Activated CD8-positive, alpha-beta memory T cell treated with anti-CD3 and anti-CD28 coated beads for 36 hours (primary cell): ENCODE measurements around the gene TEX36. TPM values are rescaled to one million over a fixed set of nuclear protein-coding genes. Genes with fewer than 3 reads are reported as not detected.
"Not testable (repeated sequence)": the region's sequence is repeated elsewhere in the genome, so short reads cannot be mapped to it uniquely, and the experiment has no call there.

Experiments used
- CTCF ChIA-PET: fragments of 350-600 bp; sonication (Branson Sonifier 250); formaldehyde crosslinking; loops from one replicate; lab custom pipeline; 2021; ENCODE audit warnings: antibody characterized with exemption; lab: Charles Lee
- POLR2A ChIA-PET: fragments of 350-600 bp; sonication (Branson Sonifier 250); formaldehyde crosslinking; loops from one replicate; lab custom pipeline; 2021; ENCODE audit warnings: antibody characterized with exemption; lab: Charles Lee
- total RNA-seq, 2 experiments: library from RNA; stranded (reverse); gene quantifications; one replicate each; pipeline ENCODE4 v1.2.3, GENCODE V29; 2021

Gene TEX36, protein sequence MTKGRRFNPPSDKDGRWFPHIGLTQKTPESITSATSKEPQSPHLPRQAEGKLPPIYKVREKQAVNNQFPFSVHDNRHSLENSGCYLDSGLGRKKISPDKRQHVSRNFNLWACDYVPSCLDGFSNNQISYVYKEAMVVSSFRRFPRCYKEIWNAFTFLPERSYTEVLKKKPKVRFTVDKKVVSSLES
- not detected for total RNA-seq

DNA sequence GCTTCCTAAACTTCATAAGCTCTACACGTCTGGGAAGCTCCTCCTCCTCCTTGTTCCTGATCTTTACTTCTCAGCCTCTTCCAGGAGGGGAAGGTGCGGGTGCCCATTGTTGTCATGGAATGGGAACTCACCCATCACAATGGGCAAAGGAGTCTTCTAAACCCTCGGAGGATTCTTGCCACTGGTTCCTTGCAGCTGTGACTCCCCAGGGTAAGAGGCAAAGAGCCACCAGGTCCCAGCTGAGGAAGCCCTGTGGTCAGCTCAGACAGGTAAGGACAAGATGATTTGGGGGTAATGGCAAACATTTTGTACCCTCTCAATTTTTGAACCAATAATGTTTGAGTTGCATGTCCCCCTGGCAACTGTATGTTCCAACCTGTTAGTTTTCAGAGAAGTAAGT, at the start of gene TEX36:
Gene TEX36 (minus strand): TSS at position 101 of the 400 bp plus-strand sequence. CDS start 174 bp downstream, outside the sequence.
- CTCF ChIA-PET, result no interaction called here

DNA sequence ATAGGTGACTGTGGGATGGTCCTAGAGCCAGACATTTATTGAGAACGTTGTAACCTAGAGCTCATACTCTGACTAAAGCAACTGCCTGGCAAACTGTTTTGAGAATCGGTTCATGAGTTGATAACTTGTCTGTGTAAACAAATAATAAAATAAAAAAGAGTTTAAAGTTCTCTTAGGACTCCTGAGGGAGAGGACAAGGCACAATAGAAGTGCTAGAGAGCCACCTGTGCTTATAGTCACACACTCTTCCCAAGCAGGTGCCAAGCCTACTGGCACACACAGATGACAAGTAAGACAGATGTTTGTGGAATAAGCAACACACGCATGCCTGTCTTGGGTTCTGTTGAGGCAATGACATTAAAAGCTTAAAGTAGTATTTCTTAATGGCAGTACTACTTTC, 44.5 kb upstream of the TEX36 start:
- ChIA-PET POLR2A (no interaction called here), CTCF (no interaction called here)

More for the DNA sequence above, at the start of gene TEX36:
- POLR2A ChIA-PET, result no interaction called here

DNA sequence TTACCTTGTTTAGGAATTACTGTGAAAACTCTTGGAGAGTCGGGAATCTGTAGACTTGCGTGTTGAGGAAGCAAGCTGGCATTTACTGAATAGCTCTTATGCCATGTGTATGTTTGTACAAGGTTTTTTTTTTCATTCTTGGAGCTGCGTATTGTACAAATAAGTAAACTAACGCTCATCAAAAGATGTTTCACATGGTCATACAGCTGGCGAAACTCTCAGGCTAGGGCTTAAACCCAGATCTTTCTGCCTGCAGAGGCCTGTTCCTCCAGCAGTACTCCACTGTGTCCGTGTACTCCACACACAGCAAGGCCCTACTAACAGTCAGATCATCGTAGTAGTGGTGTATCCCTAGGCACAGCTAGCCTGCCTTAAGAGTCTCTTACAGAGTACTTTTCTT, 44.0 kb upstream of the TEX36 start:
- CTCF ChIA-PET, result no interaction called here
- POLR2A ChIA-PET, result no interaction called here

DNA sequence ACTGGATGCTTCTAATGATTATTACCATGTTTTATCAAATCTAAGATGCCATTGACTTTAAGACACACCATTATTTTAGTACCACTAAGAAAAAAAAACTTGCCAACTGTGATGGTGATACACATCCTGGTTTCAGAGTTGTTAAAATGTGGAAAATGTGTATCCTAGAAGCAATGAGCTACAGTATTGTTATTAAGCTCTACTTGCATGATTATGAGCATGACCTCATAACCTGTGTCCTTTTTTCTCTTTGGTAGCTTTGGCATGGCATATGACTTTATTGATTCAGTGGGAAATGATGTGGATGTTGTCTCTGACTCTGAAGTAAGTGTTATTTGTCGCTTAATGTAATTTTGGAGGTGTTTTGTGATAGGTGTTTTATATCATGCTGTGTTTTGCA, 39.8 kb upstream of the TEX36 start:
- CTCF ChIA-PET, result no interaction called here
- POLR2A ChIA-PET, result no interaction called here

DNA sequence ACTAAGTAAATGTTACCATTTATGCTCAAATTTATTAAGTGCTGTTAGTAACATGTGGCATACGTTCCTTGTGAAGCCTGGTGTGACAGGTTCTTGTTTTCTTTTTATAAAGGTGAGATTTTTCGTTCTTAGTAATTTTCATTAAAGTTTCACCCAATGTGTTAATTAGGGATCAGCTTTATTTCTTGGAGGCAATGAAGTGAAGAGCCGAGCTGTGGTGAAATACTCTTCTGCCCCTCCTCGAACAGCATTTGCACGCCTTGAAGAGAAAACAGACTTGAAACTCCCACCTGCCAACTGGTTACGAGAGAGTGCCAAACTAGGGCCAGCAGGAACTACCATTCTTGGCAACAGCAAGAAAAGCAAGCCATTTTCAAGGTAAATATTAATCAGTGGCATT, 38.1 kb upstream of the TEX36 start:
- CTCF ChIA-PET, result no interaction called here
- POLR2A ChIA-PET, result no interaction called here

DNA sequence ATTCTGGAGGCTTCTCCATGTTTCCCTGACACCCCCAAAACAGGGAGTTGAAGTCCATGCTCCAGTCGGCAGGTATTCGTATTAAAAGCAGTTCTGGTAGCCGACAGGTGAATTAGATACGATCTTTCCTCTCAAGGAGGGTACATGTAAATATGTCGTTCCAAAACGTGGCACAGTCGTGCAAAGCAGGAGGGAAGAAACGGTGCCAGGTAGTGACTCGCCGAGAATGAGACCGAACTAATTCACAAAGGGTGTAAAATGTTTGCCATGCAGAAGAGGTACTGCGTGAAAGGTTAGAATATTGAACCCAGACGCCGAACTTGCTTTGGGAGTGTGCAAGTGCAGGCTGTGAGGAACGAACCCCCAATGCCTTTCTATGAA, 37.0 kb upstream of the TEX36 start:
- ChIA-PET CTCF (no interaction called here), POLR2A (interaction anchor here (1.0 kb wide), 1 partner anchor 103 kb away, joined by 13 read pairs; the partner anchor contains the start of genes BCCIP and UROS)

DNA sequence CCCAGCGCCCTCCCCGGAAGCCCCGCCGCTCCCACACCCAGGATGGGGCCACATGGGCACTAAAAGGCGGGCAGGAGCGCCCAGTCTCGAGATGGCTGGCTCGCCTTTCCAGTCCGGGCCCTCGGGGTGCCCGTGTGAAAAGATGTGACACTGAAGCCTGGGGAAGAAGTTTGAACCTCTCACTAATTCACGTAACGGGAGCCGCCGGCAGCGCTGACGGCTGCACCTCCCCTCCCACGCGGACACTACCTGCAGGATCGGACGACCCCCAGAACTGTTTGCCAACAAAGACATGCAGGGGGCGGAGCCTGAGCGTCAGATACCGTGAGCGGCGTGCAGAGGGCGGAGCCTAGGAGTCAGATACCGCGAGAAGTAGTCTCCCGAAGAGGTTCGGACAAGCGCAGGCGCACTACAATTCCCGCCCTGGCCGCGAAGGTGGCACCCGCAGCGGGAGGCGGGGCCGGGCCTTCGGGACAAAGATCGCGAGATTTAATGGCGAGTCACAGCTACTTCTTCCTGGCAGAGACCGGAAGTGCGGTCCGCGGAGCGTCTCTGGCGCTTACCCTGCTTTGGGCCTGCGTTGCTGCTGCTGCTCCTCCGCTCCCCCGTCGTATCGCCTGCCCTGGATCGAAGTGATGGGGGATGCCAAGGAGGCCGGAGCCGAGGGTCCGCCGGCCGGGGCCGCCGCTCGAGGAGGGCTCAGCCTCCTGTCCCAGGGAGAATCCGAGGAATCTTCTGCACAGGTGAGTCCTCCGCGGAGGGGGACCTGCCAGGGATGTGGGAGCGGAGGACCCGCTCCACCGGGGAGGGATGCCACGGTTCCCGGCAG, 36.4 kb upstream of the TEX36 start, which contains the start of gene EDRF1:
Gene EDRF1 (plus strand): TSS at position 537 of the 829 bp plus-strand sequence. CDS start 99 bp downstream, at position 636.
- CTCF ChIA-PET, result no interaction called here
- POLR2A ChIA-PET, result interaction anchor here (0.8 to 1.0 kb wide), 2 partner anchors 11 to 104 kb away, joined by 3 to 13 read pairs; partner anchors contain the start of genes BCCIP and UROS

DNA sequence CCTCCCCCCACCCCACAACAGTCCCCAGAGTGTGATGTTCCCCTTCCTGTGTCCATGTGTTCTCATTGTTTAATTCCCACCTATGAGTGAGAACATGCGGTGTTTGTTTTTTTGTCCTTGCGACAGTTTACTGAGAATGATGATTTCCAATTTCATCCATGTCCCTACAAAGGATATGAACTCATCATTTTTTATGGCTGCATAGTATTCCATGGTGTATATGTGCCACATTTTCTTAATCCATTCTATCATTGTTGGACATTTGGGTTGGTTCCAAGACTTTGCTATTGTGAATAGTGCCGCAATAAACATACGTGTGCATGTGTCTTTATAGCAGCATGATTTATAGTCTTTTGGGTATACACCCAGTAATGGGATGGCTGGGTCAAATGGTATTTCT, 31.8 kb upstream of the TEX36 start:
- POLR2A ChIA-PET, CTCF ChIA-PET: not testable (repeated sequence)

DNA sequence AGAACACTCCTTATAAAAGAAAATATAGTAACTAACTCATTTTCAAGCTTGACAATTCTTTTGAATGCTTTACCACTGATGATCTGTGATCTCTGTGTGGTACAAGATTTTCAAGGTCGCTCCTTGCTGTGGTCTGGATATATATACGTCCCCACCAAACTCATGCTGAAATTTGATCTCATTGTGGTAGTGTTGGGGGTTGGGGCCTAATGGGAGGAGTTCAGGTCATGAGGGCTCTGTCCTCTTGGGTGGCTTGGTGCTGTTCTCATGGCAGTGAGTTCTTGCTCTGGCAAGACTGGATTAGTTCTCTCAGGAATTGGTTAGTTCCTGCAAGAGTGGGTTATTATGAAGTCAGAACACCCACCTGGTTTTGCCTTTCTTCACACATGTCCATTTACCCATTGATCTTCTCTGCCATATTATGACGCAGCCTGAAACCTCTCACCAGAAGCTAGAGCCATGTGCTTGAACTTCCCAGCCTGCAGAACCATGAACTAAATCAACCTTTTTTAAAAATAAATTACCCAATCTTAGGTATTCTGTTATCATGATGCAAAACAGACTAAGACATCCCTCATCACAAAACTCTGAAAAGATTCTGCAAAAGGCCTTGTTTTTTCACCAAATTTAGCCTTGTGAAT, 28.3 kb upstream of the TEX36 start:
- POLR2A ChIA-PET, result no interaction called here
- CTCF ChIA-PET, result no interaction called here

DNA sequence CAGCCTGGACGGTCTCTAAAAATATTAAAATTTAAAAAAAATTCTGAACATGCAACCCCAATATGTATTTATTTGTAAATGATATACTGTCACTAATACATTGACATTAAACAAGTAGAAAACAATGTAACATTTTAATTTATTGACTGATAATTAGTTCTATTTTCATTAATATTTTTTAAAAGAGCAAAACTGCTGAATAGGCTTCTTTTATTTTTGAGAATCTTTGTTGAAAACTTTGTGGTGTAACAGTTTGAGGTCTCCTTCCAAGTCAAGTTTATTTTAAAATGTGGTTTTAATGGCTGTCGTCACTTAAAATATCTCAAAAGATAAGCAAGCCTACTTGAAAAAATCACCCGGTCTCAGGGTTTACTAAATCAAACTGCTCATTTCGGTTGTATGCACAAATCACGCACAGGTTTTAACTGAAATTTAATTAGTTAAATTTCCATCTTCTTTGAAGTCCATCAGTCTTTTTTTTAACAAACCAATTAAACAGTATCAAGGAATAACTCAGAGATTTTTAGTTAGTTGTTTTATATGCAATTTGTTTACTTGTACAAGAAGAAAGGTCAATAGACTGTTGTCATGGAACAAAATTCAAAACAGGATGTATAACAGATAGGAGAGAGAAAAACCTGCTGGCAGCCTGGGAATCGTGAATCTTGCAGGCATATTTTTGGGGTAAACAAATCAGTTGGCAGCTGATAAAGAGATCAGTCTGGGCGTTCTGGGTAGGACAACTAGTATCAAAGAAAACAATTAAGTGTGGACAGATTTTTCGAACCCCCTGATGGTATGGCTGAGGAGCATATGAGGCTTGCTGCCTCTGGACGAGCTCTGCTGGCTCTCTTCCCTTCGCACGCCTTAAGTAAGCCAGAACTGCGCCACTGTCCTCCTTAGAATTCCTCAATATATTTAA, 26.9 kb upstream of the TEX36 start:
- CTCF ChIA-PET, result no interaction called here
- POLR2A ChIA-PET, result no interaction called here

DNA sequence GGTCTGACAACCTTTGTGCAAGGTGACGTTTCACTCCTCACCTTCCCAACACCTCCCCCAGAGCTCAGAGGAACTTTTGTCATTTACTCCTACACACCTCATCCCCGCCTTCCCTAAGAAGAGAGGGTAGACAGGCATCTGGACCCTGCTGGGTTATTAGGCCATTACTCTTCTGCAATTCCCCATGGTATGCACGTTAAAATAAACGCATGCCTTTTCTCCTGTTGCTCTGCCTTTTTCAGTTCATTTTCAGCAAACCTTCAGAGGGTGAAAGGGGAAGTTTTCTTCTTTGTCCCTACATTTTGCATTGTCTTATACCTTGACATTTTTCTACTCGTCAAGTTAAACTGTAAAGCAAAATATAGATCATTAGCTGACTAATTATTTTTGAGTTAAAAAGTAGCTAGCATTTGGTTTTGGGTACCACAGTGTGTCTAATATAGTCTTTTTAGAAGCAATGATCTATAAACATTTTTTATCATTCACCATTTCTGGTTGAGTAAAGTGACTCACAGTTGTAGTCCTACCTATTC, 26.1 kb upstream of the TEX36 start:
- POLR2A ChIA-PET, result no interaction called here
- CTCF ChIA-PET, result no interaction called here

DNA sequence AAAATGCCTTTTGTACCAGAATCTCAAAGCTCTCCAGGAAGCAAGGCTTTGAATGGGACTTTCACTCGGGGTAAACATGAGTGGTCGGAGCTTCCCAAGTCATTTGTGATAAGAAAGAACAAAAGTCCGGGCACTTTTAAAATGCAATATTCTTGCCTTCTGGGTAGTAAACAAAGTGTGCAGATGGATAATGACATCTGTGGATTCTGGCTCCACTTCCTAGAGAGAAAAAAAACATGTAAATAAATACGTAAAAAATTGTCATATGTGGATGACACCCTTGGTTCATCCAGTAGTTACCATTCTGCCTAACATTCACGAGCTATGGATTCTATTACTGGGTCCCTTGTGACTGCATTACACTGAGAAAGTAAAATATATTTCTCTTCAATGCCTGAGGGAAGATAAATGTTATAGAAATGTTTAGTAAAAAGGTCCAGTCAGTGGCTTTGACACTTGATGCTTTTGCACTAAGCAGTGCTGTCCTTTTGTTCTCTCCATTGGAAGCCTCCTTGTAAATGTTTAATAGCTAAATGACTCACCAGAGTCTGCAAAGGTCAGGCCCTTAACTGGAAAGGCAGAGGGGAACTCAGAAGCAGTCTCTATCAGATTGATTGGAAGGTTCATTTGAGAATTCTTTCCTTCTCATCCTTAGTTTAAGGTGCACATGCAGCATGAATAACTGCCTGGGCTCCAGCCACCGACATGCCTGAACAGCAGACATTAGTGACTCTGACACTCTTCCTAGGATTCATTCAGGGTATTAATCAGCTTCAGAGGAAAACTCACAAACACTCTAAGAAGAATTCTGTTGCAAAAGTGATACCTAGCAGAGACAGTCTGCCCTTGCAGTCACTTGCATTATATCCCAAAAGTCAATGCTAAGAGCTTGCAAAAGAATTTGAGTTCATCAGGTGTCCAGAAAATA, 24.8 kb upstream of the TEX36 start:
- ChIA-PET POLR2A (no interaction called here), CTCF (interaction anchor here (0.7 kb wide), 1 partner anchor 75 kb away, joined by 3 read pairs; no protein-coding TSS in a partner anchor)

DNA sequence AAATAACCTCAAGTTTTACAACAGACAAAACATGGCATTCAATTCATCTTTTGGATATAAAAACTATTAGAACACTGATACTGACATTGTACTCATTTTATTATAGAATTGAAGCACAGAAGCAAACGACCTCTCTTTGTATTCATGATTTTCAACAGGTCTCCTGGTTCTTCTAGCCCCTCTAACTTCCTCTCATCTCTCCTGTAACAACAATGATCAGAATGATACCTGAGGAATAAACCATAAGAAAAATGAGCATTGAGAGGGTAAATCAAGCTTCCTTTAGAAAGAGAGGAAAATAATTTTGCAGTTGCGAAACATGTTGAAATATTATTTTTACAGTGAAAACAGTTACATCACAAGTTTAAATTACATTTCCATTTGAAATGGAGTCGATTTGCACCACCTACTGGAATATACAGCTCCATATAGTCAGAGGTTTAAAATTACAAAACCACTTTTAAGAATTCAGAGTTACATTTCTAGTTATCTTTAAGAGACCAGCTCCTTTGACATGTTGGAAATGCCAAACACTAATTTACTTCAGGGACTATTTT, 17.5 kb upstream of the TEX36 start:
- ChIA-PET CTCF (no interaction called here), POLR2A (no interaction called here)

DNA sequence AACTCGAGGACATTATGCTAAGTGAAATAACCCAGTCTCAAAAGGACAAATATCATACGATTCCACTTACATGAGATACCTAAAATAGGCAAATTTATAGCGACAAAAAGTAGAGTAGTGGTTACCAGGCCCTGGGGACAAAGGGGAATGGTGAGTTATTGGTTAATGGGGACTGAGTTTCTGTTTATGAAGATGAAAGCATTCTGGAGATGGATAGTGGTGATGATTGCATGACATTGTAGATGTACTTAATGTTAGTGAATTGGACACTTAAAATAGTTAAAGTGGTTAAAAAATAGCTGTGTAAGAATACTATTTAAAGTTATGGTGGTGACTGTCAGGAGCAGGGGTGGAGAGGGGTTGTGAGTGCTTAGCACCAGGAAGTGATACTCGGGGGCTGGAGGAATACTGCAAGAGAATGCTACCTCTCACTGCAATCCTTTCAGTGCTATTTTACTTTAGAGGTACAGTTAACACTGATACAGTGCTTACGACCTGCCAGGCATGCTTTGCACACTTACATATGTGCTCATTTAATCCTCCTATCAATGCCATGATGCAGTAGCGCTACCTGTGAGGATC, 16.7 kb upstream of the TEX36 start:
- CTCF ChIA-PET, result no interaction called here
- POLR2A ChIA-PET, result no interaction called here

DNA sequence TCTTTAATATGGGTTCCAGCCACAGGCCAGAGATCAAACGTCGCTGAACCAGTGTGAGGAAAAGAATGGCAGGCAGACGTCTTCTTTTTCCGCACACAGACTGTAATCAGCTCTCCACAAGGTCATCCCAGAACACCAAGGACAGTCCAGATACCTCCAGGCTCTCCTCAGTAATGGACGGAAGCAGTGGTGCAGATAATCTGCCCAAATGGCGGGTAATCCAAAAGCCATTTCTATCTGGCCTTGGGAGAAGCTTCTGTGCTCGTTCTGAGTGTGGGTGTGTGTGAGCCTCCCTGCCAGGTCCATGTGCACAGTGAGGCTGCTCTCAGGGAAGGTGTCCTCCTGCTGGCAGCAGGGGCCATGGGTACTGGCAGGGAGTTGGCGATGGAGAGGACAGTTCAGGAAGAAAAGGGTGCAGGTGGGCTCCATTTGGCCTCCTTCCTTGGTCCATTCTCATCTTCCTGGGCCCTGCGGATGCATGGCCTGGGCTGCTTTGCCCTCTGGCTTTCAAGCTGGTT, 15.6 kb upstream of the TEX36 start:
- POLR2A ChIA-PET, result no interaction called here
- CTCF ChIA-PET, result no interaction called here

DNA sequence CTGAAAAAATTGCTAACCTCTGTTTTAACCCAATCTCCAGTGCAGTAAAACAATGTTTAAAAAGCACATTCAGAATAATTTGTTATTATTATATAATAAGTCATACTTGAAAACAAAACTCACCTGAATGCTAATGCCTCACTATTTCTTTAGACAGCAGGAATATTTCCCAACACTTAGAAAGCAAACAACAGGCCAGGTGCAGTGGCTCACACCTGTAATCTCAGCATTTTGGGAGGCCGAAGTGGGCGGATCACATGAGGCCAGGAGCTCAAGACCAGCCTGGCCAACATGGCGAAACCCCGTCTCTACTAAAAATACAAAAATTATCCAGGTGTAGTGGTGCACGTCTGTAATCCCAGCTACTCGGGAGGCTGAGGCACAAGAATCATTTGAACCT, 13.9 kb upstream of the TEX36 start:
- POLR2A ChIA-PET, CTCF ChIA-PET: not testable (repeated sequence)

DNA sequence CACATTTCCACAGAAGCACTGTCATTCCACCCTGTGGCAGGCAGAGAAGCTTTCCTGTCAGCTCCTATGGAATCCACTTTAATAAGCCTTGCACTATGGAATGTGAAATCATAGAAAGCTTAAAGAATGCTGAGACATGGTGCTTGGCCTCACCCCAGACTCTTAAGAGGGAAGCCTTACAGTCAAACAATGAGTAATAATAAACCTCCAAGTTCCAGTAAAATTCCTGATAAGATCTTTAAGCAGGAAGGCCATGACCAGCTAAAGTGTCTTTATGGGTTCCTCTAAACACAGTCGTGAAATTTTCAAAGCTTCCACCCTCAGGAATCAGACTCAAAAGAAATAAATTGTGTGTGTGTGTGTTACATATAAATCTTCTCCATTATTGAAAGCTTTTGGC, 11.9 kb upstream of the TEX36 start:
- ChIA-PET CTCF (no interaction called here), POLR2A (interaction anchor here (0.5 kb wide), 1 partner anchor 100 kb away, joined by 5 read pairs; no protein-coding TSS in a partner anchor)
